SK-N-SH treated with all-trans-retinoic acid at 6 μM for 48 hours (cell line): Measurements from ENCODE around the gene TREH.

Source experiments
- OSR1 ChIP-seq: fragments of 250-450 bp; sonication (Bioruptor Pico); IDR thresholded peaks from 2 replicates; pipeline ENCODE4 v1.8.0; 2022; ENCODE audit warnings: moderate library complexity, mild to moderate bottlenecking, inconsistent platforms
- TCF4 ChIP-seq: fragments of 250-450 bp; sonication (Bioruptor Pico); IDR thresholded peaks from 2 replicates; pipeline ENCODE4 v1.8.0; 2021; ENCODE audit warnings: mild to moderate bottlenecking, moderate library complexity, borderline replicate concordance
- ZFP3 ChIP-seq: fragments of 250-450 bp; sonication (Bioruptor Pico); IDR thresholded peaks from 2 replicates; pipeline ENCODE4 v1.5.0; 2020; ENCODE audit warnings: mild to moderate bottlenecking, moderate library complexity
- TF ChIP-seq, protein P1 (sequence below): fragments of 250-450 bp; sonication (Bioruptor Pico); IDR thresholded peaks from 2 replicates; pipeline ENCODE4 v1.5.1; 2020; ENCODE audit warnings: low read depth, mild to moderate bottlenecking, moderate library complexity

DNA sequence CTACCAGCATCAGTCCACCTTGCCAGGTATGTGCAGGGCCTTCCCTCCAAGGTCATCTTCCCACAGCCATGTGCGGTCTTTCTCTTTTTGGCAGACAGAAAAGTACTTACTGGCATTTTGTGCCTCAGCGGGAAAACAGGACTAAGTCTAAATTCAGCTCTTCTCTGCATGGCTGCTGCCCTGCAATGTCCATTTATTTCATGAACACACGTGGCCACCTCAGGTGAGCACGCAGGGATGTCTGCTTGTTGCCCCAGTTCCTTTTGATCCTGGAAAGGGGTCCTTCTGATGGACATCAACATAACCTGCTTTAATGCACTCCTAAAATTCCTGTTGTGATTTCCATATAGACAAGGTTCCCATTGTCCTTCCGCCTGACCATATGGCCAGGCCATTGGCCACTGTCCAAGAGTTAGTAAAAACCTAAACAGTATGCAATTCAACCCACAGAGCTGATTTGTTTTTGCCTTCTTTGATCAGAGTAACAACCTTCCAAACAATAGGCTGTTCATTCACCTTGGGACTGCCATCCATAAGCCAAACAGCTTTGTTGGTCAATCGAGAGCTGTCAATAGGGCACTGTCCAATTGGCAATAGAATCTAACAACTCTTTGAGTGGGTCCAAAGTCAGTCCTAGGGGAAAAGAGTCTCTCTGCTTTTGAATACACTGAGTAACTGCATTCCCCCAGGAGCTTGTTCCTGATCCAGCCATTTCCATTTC, 5.9 kb downstream of the TREH start:
- TF ChIP-seq OSR1 (CRISPR knock-in tag) (no peak), TCF4 (no peak), ZFP3 (CRISPR knock-in tag) (no peak)
- TF ChIP-seq, protein P1, sequence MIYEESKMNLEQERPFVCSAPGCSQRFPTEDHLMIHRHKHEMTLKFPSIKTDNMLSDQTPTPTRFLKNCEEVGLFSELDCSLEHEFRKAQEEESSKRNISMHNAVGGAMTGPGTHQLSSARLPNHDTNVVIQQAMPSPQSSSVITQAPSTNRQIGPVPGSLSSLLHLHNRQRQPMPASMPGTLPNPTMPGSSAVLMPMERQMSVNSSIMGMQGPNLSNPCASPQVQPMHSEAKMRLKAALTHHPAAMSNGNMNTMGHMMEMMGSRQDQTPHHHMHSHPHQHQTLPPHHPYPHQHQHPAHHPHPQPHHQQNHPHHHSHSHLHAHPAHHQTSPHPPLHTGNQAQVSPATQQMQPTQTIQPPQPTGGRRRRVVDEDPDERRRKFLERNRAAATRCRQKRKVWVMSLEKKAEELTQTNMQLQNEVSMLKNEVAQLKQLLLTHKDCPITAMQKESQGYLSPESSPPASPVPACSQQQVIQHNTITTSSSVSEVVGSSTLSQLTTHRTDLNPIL (CRISPR knock-in tag) = no peak
